HepG2 (cell line): Measurements from ENCODE around the gene PRKAR2A. TPM values are rescaled to one million over a fixed set of nuclear protein-coding genes. Genes with fewer than 3 reads are reported as not detected.

ENCODE experiments used
- ARNT2 ChIP-seq: sonication (generic); formaldehyde crosslinking; IDR thresholded peaks from 2 replicates; pipeline ENCODE4 v1.8.0; 2022; ENCODE audit warnings: mild to moderate bottlenecking, low read depth, missing genetic modification reagents, moderate library complexity
- ATF7-NPFF ChIP-seq: sonication (generic); formaldehyde crosslinking; IDR thresholded peaks from 2 replicates; pipeline ENCODE4 v1.8.1; 2023; ENCODE audit warnings: mild to moderate bottlenecking, low read depth, missing genetic modification reagents, moderate library complexity
- EEA1 ChIP-seq: sonication (generic); formaldehyde crosslinking; IDR thresholded peaks from 2 replicates; pipeline ENCODE4 v1.5.1; 2020; ENCODE audit warnings: mild to moderate bottlenecking, missing genetic modification reagents, borderline replicate concordance
- FOXA1 ChIP-seq, 2 experiments: fragments of 450-650 bp in 1 of 2; sonication (generic) in 1 of 2; formaldehyde crosslinking in 1 of 2; IDR thresholded peaks; 2 replicates each; pipeline versions ENCODE4 v1.4.0 to v1.6.1; 2016 to 2020; ENCODE audit warnings: missing genetic modification reagents in 1 of 2
- FOXM1 ChIP-seq: sonication (generic); formaldehyde crosslinking; IDR thresholded peaks from 2 replicates; pipeline ENCODE4 v1.5.0; 2020; ENCODE audit warnings: missing genetic modification reagents
- JUNB ChIP-seq: sonication (generic); formaldehyde crosslinking; IDR thresholded peaks from 2 replicates; pipeline ENCODE4 v1.8.0; 2022; ENCODE audit warnings: missing genetic modification reagents, mild to moderate bottlenecking, borderline replicate concordance
- KAT8 ChIP-seq: IDR thresholded peaks from 2 replicates; pipeline ENCODE4 v1.6.1; 2016; ENCODE audit warnings: missing genetic modification reagents, missing compliant biosample characterization
- KDM6A ChIP-seq: IDR thresholded peaks from 2 replicates; pipeline ENCODE4 v1.6.1; 2016; ENCODE audit warnings: low read depth
- KLF9 ChIP-seq: IDR thresholded peaks from 2 replicates; pipeline ENCODE4 v1.6.1; 2016; ENCODE audit warnings: low read depth
- MAFK ChIP-seq, 2 experiments: IDR thresholded peaks in 1 of 2; conservative IDR thresholded peaks in 1 of 2; 2 replicates each; pipeline ENCODE4 v1.6.1; 2011; ENCODE audit warnings: improper control_type of control experiment in 2 of 2, low read length in 2 of 2
- NFE2L1 ChIP-seq: sonication (generic); formaldehyde crosslinking; IDR thresholded peaks from 2 replicates; pipeline ENCODE4 v1.4.0; 2020; ENCODE audit warnings: missing genetic modification reagents, mild to moderate bottlenecking, borderline replicate concordance
- NFE2L2 ChIP-seq: fragments of 150-350 bp; IDR thresholded peaks from 2 replicates; pipeline ENCODE4 v1.6.1; 2014; ENCODE audit warnings: low read length
- PAX8 ChIP-seq: sonication (generic); formaldehyde crosslinking; IDR thresholded peaks from 2 replicates; pipeline ENCODE4 v1.8.0; 2022; ENCODE audit warnings: mild to moderate bottlenecking, missing genetic modification reagents, borderline replicate concordance
- REXO4 ChIP-seq: sonication (generic); formaldehyde crosslinking; IDR thresholded peaks from 2 replicates; pipeline ENCODE4 v1.8.0; 2022; ENCODE audit warnings: missing genetic modification reagents, mild to moderate bottlenecking, borderline replicate concordance
- RFXAP ChIP-seq: sonication (generic); formaldehyde crosslinking; IDR thresholded peaks from 2 replicates; pipeline ENCODE4 v1.4.0; 2020; ENCODE audit warnings: missing genetic modification reagents, borderline replicate concordance
- TAF1 ChIP-seq: sonication (generic); formaldehyde crosslinking; IDR thresholded peaks from 2 replicates; pipeline ENCODE4 v1.4.0; 2020; ENCODE audit warnings: missing genetic modification reagents
- TCF12 ChIP-seq, 2 experiments: fragments of 450-650 bp in 1 of 2; sonication (generic) in 1 of 2; formaldehyde crosslinking in 1 of 2; IDR thresholded peaks; 2 replicates each; pipeline versions ENCODE4 v1.6.1 to v1.8.0; 2017 to 2022; ENCODE audit warnings: antibody characterized with exemption in 1 of 2, mild to moderate bottlenecking in 1 of 2, missing genetic modification reagents in 1 of 2, moderate library complexity in 1 of 2
- TEAD2 ChIP-seq: sonication (generic); formaldehyde crosslinking; IDR thresholded peaks from 2 replicates; pipeline ENCODE4 v1.9.0; 2021; ENCODE audit warnings: missing genetic modification reagents
- ZBTB8A ChIP-seq: sonication (generic); formaldehyde crosslinking; IDR thresholded peaks from 2 replicates; pipeline ENCODE4 v1.4.0; 2020; ENCODE audit warnings: mild to moderate bottlenecking, low read depth, missing genetic modification reagents, borderline replicate concordance
- ZNF546 ChIP-seq: sonication (generic); formaldehyde crosslinking; conservative IDR thresholded peaks from 2 replicates; pipeline ENCODE4 v1.8.1; 2023; ENCODE audit warnings: mild to moderate bottlenecking, missing genetic modification reagents
- ZNF547 ChIP-seq: sonication (generic); formaldehyde crosslinking; IDR thresholded peaks from 2 replicates; pipeline ENCODE4 v1.5.1; 2020; ENCODE audit warnings: mild to moderate bottlenecking, missing genetic modification reagents
- ZNF549 ChIP-seq: sonication (generic); formaldehyde crosslinking; IDR thresholded peaks from 2 replicates; pipeline ENCODE4 v1.5.0; 2020; ENCODE audit warnings: missing genetic modification reagents
- ZNF792 ChIP-seq: IDR thresholded peaks from 2 replicates; pipeline ENCODE4 v1.6.1; 2016
- polyA plus RNA-seq, 8 experiments: library from polyadenylated mRNA; depleted of rRNA in 3 of 8; stranded (reverse) in 7 of 8; unstranded in 1 of 8; fragments of >200 nt; fragmentation: Illumina TruSeq in 4 of 8; extraction: Trizol in 4 of 8; gene quantifications; 2 replicates each; pipeline versions ENCODE4 v1.2.1 to v1.2.3, GENCODE V29; 2011 to 2016; ENCODE audit warnings: low read depth in 4 of 8, missing spikeins in 1 of 8, mixed read lengths in 1 of 8; ENCODE audit not compliant: insufficient read depth in 1 of 8
- total RNA-seq, 5 experiments: library from RNA; depleted of rRNA; stranded (reverse); fragments of >200 nt; fragmentation: Illumina TruSeq; extraction: Trizol; gene quantifications; 2 replicates each; pipeline ENCODE4 v1.2.3, GENCODE V29; 2016; ENCODE audit warnings: low read depth in 1 of 5
- TF ChIP-seq, protein P1 (sequence below): sonication (generic); formaldehyde crosslinking; IDR thresholded peaks from 2 replicates; pipeline ENCODE4 v1.4.0; 2020; ENCODE audit warnings: missing genetic modification reagents
- TF ChIP-seq, protein P2 (sequence below): sonication (generic); formaldehyde crosslinking; IDR thresholded peaks from 2 replicates; pipeline ENCODE4 v1.8.1; 2023; ENCODE audit warnings: mild to moderate bottlenecking, moderate library complexity, missing genetic modification reagents
- TF ChIP-seq, protein P3 (sequence below): sonication (generic); formaldehyde crosslinking; IDR thresholded peaks from 2 replicates; pipeline ENCODE4 v1.5.1; 2020; ENCODE audit warnings: mild to moderate bottlenecking, moderate library complexity, missing genetic modification reagents

The PRKAR2A gene
- total and polyA plus RNA-seq, 2 of the 13 experiments (the other 11 are each of a cell fraction or from before 2014, with no cell fraction given) = 11.8 to 29.2 TPM

DNA sequence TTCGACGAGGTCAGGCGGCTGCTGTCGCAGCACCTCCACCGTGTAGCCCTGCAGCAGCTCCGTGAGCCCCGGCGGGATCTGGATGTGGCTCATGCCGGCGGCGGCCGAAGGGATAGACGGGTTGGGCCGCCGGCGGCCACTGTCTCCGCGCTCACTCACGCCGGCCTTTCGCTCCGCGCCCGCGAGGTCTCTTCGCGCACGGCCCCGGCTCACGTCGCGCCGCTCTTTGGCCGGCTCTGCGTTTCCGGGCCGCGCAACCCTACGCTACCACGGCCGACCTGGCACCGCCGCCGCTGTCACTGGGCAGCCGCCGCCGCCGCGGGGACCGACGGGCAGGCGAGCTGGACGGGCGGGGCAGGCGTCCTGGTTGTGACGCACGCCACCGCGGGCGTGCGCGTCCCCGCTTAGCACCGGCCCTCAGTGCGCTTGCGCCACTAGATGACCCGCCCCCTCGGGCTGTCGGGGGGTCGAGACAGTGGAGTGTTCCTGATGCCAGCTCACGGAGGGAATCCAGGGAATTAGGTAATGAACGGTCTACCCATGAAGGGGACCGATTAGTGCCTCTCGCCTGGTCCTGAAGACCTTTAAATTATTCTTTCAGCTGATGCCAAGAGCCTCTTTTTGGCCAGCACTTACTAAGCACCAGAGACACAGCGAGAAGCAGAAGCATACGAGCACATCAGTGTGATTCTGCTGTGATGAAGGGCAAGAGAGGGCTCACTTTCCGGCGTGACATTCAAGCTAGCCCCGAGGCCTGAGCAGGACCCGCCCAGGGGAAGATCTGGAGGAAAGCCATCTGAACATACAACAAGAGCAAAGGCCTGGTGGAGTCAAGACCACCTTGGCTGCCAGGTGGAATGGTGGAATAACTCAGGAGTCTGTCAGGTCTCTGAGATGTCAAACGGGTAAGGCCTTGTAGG is at the start of gene PRKAR2A (continued):
- TF ChIP-seq, protein P1, sequence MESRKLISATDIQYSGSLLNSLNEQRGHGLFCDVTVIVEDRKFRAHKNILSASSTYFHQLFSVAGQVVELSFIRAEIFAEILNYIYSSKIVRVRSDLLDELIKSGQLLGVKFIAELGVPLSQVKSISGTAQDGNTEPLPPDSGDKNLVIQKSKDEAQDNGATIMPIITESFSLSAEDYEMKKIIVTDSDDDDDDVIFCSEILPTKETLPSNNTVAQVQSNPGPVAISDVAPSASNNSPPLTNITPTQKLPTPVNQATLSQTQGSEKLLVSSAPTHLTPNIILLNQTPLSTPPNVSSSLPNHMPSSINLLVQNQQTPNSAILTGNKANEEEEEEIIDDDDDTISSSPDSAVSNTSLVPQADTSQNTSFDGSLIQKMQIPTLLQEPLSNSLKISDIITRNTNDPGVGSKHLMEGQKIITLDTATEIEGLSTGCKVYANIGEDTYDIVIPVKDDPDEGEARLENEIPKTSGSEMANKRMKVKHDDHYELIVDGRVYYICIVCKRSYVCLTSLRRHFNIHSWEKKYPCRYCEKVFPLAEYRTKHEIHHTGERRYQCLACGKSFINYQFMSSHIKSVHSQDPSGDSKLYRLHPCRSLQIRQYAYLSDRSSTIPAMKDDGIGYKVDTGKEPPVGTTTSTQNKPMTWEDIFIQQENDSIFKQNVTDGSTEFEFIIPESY (CRISPR knock-in tag) = no peak
- TF ChIP-seq JUNB (CRISPR knock-in tag) (no peak), NFE2L2 (no peak), TCF12 (IDR thresholded peaks at IDR 0.05) (no peak), TCF12 (CRISPR knock-in tag; IDR thresholded peaks at IDR 0.05) (no peak), FOXA1 (IDR thresholded peaks at IDR 0.05) (no peak), FOXA1 (CRISPR knock-in tag; IDR thresholded peaks at IDR 0.05) (no peak), RFXAP (CRISPR knock-in tag) (peak; percentile 90; the same call in 1 of the 2 replicates), ZNF549 (CRISPR knock-in tag) (no peak), PAX8 (CRISPR knock-in tag) (0 out of 2 replicates have a peak, but pooled peaks have one; percentile 90), ZNF546 (CRISPR knock-in tag) (no peak; the same call in 1 of the 2 replicates), FOXM1 (CRISPR knock-in tag) (no peak), MAFK (conservative IDR thresholded peaks at IDR 0.05 in 1 of 2, IDR thresholded peaks at IDR 0.05 in 1 of 2; ENCODE audit: low read length in 2 of 2) (no peak), ZNF792 (CRISPR knock-in tag) (no peak), KAT8 (CRISPR knock-in tag) (peak; percentile 27; the same call in 1 of the 2 replicates), KDM6A (CRISPR knock-in tag) (no peak), REXO4 (CRISPR knock-in tag) (no peak), ATF7-NPFF (CRISPR knock-in tag) (peak; percentile 61; the same call in 1 of the 2 replicates), EEA1 (CRISPR knock-in tag) (0 out of 2 replicates have a peak, but pooled peaks have one; percentile 35), TEAD2 (CRISPR knock-in tag) (no peak), ZBTB8A (no peak; the same call in 1 of the 2 replicates), TAF1 (CRISPR knock-in tag) (no peak; the same call in 1 of the 2 replicates), ZNF547 (CRISPR knock-in tag) (peak; percentile 59), ARNT2 (CRISPR knock-in tag) (no peak), KLF9 (CRISPR knock-in tag) (no peak), NFE2L1 (no peak)
- TF ChIP-seq, protein P2, sequence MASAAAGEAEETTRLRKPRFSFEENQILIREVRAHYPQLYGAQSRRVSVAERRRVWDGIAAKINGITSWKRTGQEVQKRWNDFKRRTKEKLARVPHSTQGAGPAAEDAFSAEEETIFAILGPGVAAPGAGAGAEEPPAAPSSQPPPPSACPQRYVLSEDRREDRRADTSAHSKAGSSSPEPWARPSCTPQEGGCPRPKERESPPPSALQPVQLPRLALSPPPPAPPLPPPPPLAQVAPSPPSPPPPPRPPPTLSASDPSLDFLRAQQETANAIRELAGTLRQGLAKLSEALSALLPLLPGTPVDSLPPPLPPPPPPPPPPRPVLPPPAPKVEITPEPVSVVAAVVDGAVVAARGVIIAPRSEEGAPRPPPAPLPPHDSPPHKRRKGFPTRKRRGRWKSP = peak; percentile 68; the same call in 1 of the 2 replicates
- TF ChIP-seq, protein P3, sequence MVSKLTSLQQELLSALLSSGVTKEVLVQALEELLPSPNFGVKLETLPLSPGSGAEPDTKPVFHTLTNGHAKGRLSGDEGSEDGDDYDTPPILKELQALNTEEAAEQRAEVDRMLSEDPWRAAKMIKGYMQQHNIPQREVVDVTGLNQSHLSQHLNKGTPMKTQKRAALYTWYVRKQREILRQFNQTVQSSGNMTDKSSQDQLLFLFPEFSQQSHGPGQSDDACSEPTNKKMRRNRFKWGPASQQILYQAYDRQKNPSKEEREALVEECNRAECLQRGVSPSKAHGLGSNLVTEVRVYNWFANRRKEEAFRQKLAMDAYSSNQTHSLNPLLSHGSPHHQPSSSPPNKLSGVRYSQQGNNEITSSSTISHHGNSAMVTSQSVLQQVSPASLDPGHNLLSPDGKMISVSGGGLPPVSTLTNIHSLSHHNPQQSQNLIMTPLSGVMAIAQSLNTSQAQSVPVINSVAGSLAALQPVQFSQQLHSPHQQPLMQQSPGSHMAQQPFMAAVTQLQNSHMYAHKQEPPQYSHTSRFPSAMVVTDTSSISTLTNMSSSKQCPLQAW (CRISPR knock-in tag) = 0 out of 2 replicates have a peak, but pooled peaks have one; percentile 57
